MM.1S (cell line): ENCODE results near the gene KRTAP6-2.

Experiments
- EZH2 ChIP-seq: fragments of 300-600 bp; sonication (generic); optimal IDR thresholded peaks from 2 replicates; pipeline ENCODE3; 2017; ENCODE audit warnings: low read depth, mild to moderate bottlenecking, antibody characterized with exemption, low read length, mixed read lengths
- EZH2phosphoT487 ChIP-seq: fragments of 300-600 bp; sonication (generic); IDR thresholded peaks from 2 replicates; pipeline ENCODE4 v1.6.1; 2018; ENCODE audit warnings: antibody characterized with exemption, low read length
- TF ChIP-seq, protein P1 (sequence below): fragments of 300-600 bp; sonication (generic); IDR thresholded peaks from 2 replicates; pipeline ENCODE4 v1.5.1; 2016; ENCODE audit warnings: antibody characterized with exemption, low read length, mixed read lengths

DNA sequence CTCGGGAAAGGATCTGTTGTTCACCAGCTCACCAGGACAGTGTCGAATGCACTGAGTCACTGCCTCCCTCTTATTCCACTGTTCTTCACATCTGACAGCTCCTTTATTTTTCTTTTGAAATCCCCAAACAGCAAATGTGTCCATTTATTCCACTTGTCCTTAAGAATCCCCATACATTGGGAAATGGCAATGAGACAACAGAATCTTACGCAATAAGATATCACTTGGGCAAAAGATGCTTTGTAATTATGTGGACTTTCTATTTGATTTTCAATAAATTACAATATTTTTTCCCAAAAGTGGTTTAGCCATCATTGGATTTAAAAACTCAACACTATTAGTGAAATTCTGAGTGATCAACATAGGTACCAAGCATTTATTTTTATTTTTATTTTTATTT, 40.0 kb upstream of the KRTAP6-2 start:
- TF ChIP-seq, protein P1, sequence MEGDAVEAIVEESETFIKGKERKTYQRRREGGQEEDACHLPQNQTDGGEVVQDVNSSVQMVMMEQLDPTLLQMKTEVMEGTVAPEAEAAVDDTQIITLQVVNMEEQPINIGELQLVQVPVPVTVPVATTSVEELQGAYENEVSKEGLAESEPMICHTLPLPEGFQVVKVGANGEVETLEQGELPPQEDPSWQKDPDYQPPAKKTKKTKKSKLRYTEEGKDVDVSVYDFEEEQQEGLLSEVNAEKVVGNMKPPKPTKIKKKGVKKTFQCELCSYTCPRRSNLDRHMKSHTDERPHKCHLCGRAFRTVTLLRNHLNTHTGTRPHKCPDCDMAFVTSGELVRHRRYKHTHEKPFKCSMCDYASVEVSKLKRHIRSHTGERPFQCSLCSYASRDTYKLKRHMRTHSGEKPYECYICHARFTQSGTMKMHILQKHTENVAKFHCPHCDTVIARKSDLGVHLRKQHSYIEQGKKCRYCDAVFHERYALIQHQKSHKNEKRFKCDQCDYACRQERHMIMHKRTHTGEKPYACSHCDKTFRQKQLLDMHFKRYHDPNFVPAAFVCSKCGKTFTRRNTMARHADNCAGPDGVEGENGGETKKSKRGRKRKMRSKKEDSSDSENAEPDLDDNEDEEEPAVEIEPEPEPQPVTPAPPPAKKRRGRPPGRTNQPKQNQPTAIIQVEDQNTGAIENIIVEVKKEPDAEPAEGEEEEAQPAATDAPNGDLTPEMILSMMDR = no peak
- TF ChIP-seq EZH2 (no peak), EZH2phosphoT487 (no peak)
